Measurements from ENCODE around the gene TMPRSS15. TPM values are rescaled to one million over a fixed set of nuclear protein-coding genes. Genes with fewer than 3 reads are reported as not detected.

TMPRSS15 gene
- polyA plus RNA-seq, 1 donor (not counting 4 experiments of a cell fraction or from before 2014, with no cell fraction given), result not detected

DNA sequence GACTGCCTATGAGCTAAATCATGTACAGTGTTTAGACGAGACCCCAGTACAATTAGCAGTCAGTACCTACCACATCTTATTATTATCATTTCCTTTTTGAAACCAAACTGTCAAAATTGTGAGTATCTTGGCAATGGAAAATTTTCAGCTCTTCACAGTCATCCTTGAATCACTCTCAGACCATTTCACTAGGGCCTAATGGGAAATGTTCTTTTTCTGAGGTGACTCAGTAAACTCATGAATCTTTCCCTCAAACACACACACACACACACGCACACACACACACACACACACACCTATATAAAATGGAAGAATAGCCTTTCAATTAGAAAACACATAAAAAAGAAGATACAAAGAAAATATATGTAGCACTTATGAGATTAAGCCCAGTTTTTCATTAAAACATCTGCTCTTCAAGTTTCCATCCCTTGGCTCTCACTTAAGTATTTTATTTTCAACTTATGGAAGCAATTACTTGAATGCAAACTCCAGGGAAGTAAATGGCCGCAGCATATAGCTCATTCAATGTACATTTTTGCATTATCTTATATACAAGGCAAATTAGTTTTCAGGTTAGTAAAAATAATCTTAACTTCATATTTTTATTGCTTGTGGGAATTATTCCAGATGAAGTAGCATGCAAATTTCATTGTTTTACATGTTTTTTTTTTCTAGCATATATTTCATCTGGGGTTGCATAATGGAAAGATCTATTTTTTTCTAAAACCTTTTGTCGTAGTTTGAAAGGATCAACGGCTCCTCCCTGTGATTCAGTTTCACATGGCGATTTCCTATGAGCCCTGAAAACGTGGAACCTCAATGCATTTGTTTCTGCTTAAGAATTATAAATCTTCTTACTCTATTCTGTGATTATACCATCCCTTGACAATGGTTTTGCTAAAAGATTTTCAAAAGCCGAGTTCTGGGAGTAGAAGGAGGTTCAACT is 46.3 kb upstream of the TMPRSS15 start:
- no peak for TF ChIP-seq EZH2 (IDR thresholded peaks at IDR 0.05; ENCODE audit: low read length)
- TF ChIP-seq, protein P1, sequence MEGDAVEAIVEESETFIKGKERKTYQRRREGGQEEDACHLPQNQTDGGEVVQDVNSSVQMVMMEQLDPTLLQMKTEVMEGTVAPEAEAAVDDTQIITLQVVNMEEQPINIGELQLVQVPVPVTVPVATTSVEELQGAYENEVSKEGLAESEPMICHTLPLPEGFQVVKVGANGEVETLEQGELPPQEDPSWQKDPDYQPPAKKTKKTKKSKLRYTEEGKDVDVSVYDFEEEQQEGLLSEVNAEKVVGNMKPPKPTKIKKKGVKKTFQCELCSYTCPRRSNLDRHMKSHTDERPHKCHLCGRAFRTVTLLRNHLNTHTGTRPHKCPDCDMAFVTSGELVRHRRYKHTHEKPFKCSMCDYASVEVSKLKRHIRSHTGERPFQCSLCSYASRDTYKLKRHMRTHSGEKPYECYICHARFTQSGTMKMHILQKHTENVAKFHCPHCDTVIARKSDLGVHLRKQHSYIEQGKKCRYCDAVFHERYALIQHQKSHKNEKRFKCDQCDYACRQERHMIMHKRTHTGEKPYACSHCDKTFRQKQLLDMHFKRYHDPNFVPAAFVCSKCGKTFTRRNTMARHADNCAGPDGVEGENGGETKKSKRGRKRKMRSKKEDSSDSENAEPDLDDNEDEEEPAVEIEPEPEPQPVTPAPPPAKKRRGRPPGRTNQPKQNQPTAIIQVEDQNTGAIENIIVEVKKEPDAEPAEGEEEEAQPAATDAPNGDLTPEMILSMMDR (optimal IDR thresholded peaks at IDR 0.05 in 1 of 3, IDR thresholded peaks at IDR 0.05 in 1 of 3, conservative IDR thresholded peaks at IDR 0.05 in 1 of 3; ENCODE audit: extremely low read depth in 1 of 3, insufficient read depth in 2 of 3, low read length in 3 of 3), result no peak
- Histone ChIP-seq H3K4me2 (ENCODE audit: control insufficient read depth, extremely low read depth, insufficient read depth, low read depth, low read length) (no peak overlapping the region), H3K9ac (ENCODE audit: control insufficient read depth, extremely low read depth, insufficient read depth, low read length) (no peak overlapping the region), H3K36me3 (ENCODE audit: control insufficient read depth in 2 of 2, extremely low read depth in 1 of 2, insufficient read depth in 2 of 2, low read length in 2 of 2) (no peaks in the 10 kb centered on the region), H3K27ac (ENCODE audit: control insufficient read depth, insufficient read depth, low read length) (no peak overlapping the region), H4K20me1 (ENCODE audit: control insufficient read depth, extremely low read depth, insufficient read depth, low read length) (no peaks in the 10 kb centered on the region), H2AFZ (ENCODE audit: control insufficient read depth, low read length) (no peak overlapping the region), H3K79me2 (ENCODE audit: control insufficient read depth, insufficient read depth, low read length) (no peaks in the 10 kb centered on the region), H3K9me1 (ENCODE audit: control insufficient read depth, extremely low read depth, insufficient read depth, low read length) (no peaks in the 10 kb centered on the region), H3K9me3 (ENCODE audit: control insufficient read depth, low read depth, low read length) (no peaks in the 10 kb centered on the region), H3K4me3 (ENCODE audit: control insufficient read depth in 2 of 3, extremely low read depth in 1 of 3, insufficient read depth in 2 of 3, low read depth in 1 of 3, low read length in 3 of 3) (no peak overlapping the region), H3K4me1 (ENCODE audit: control insufficient read depth, extremely low read depth, insufficient read depth, low read length) (no peaks in the 10 kb centered on the region), H3K27me3 (ENCODE audit: control insufficient read depth, extremely low read depth, insufficient read depth, low read length) (no peaks in the 10 kb centered on the region)
- dilution Hi-C loops (cut with MboI; ENCODE audit: extremely low pct_ligation_motif_present, low sequenced_read_pairs), result no loop called here
- FAIRE-seq (no peak), DNase-seq (ENCODE audit: low read depth, low spot score) (no peak)

DNA sequence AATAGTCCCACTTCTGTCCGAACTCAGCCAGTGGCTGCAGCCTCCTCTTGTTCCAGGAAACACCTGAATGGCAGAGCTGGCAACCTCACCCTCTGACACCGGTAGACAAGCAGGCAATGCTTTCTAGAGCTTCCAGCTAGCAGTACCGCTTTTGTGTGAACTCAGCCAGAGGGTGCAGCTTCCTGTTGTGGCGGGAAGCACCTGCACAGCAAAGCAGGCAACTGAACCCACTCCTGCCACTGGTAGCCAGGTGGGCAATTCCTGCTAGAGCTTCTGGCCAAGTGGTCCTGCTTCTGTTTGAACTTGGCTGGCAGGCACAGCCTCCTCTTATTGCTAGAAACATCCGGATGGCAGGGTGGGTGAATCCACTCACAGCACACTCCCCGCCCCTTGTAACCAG is 40.1 kb upstream of the TMPRSS15 start:
- no peak overlapping the region for H2AFZ ChIP-seq (ENCODE audit: control insufficient read depth, low read length)
- H3K4me1 ChIP-seq (ENCODE audit: control insufficient read depth, extremely low read depth, insufficient read depth, low read length), result no peaks in the 10 kb centered on the region
- no peak overlapping the region for H3K27ac ChIP-seq (ENCODE audit: control insufficient read depth, insufficient read depth, low read length)
- H3K79me2 ChIP-seq (ENCODE audit: control insufficient read depth, insufficient read depth, low read length), result no peaks in the 10 kb centered on the region
- H3K9me3 ChIP-seq (ENCODE audit: control insufficient read depth, low read depth, low read length), result no peaks in the 10 kb centered on the region
- H3K27me3 ChIP-seq (ENCODE audit: control insufficient read depth, extremely low read depth, insufficient read depth, low read length), result no peaks in the 10 kb centered on the region
- FAIRE-seq (no peak), DNase-seq (ENCODE audit: low read depth, low spot score) (no peak)
- no peaks in the 10 kb centered on the region for H3K9me1 ChIP-seq (ENCODE audit: control insufficient read depth, extremely low read depth, insufficient read depth, low read length)
- H3K9ac ChIP-seq (ENCODE audit: control insufficient read depth, extremely low read depth, insufficient read depth, low read length), result no peak overlapping the region
- TF ChIP-seq EZH2 (IDR thresholded peaks at IDR 0.05; ENCODE audit: low read length), result no peak
- TF ChIP-seq, protein P1 (optimal IDR thresholded peaks at IDR 0.05 in 1 of 3, IDR thresholded peaks at IDR 0.05 in 1 of 3, conservative IDR thresholded peaks at IDR 0.05 in 1 of 3; ENCODE audit: extremely low read depth in 1 of 3, insufficient read depth in 2 of 3, low read length in 3 of 3), result no peak
- no peak overlapping the region for H3K4me2 ChIP-seq (ENCODE audit: control insufficient read depth, extremely low read depth, insufficient read depth, low read depth, low read length)
- dilution Hi-C loops (cut with MboI; ENCODE audit: extremely low pct_ligation_motif_present, low sequenced_read_pairs), result no loop called here
- no peak overlapping the region for H3K4me3 ChIP-seq (ENCODE audit: control insufficient read depth in 2 of 3, extremely low read depth in 1 of 3, insufficient read depth in 2 of 3, low read depth in 1 of 3, low read length in 3 of 3)
- no peaks in the 10 kb centered on the region for H3K36me3 ChIP-seq (ENCODE audit: control insufficient read depth in 2 of 2, extremely low read depth in 1 of 2, insufficient read depth in 2 of 2, low read length in 2 of 2)
- no peaks in the 10 kb centered on the region for H4K20me1 ChIP-seq (ENCODE audit: control insufficient read depth, extremely low read depth, insufficient read depth, low read length)

All from keratinocyte (primary cell).